ENCODE measurements around the gene CDX1.
A peak's percentile ranks its signal among the peaks of the same experiment; 100 is the strongest.

CDX1 gene

DNA sequence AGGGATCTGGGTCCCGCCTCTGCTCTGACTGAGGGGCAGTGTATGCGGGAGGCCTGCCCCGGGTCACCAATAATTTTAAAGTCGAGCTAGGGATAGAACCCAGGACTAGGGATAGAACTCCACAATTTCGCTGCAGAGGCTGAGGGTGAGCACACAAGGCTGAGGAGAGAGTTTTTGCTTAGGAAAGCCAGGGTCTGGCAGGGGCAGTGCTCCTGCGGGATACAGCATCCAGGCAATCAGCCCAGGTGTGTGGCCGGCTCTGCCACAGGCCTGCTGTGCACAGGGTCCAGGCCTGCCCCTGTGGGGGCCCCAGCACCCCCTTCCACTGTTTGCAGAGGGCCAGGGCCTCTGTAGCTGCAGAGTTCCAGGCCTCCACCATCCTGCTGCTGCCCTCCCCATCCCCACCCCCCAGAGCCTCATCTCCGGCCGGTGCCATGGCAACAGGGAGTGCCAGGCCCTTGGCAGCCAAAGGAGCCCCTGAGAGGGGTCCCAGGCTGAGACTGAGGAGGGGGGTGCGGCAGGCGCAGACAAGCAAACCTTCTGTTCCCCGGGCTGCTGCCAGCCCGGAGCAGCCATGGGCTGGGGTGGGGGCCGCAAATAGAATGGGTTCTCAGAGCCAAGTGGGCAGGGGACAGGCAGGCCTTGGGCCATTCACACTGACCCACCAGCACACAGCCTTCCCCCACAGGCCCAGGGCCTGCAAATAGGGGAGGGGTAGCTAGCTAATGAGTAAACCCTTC lies 19.5 kb upstream of the CDX1 start:
- ATAC-seq = no peak

DNA sequence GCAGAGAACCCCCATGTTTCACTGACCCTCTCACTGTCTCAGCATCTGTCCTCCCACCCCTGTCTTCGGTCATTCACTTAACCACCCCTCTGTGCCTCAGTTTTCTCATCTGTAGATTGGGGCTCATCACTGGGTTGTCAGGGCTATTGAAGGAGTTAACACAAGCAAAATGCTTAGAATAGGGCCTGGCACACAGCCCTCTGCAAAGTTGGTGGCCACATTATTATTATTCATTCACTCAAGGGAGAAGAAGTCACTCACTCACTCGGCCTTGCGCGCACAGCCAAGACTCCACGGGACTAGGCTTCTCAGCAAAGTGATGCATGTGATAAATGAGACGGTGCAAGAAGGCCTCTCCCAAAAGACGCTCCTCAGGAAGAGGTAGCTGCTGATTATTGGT lies 18.9 kb upstream of the CDX1 start:
- ATAC-seq = no peak

DNA sequence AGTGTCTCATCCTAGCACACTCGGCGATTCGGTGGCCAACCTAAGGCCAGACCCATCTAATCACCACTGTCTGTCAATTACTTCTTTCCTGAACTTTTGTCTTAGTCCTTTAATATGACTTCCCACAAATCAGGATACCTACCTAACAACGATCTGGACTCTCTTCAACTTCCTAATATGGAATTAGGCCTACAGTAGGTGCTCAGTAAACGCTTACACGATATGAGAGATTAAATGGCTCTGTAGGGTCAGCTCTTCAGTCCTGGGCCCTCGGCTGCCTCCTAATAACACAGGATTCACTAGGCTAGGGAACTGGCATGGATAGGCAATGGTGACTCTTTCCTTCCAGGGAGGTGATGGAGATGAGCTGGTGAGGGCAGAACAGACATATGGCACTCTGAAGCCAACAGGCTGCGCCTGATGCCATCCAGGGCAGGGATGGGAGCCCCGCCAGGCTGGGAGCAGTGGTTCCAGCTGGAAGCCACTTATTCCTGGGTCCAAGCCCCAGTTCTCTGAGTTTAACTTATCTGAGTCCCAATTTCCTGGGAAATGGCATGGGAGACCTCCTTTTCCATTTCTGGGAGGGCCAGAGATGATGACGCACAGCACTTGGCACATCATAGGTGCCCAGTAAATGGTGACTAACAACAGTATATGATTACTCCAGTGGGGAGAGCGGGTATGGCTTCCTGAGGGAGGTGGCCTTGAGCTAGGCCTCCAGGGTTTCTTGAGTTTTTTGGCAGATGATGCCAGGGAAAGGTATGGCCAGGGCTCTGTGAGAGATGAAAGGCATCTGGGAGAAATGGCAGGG lies 18.3 kb upstream of the CDX1 start:
- no peak for ATAC-seq

DNA sequence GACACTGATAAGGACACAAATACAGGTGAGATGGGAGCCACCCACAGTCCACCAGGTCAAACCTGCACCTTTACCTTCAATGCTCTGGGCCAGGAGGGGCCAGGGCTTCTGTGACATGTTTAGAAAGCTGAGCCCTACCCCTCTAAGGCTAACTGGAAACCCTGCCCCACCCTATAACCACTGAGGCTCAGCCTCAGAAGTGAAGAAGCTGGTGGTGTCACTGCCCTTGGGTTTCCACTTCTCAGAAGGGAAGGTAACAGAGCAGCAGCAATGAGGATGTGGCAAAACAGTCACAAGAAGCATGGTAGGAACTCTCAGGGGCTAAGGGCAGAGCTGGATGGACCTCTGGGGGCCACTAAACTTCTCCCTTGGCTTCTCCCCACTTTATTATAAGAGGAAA lies 17.0 kb upstream of the CDX1 start:
- no peak for ATAC-seq

DNA sequence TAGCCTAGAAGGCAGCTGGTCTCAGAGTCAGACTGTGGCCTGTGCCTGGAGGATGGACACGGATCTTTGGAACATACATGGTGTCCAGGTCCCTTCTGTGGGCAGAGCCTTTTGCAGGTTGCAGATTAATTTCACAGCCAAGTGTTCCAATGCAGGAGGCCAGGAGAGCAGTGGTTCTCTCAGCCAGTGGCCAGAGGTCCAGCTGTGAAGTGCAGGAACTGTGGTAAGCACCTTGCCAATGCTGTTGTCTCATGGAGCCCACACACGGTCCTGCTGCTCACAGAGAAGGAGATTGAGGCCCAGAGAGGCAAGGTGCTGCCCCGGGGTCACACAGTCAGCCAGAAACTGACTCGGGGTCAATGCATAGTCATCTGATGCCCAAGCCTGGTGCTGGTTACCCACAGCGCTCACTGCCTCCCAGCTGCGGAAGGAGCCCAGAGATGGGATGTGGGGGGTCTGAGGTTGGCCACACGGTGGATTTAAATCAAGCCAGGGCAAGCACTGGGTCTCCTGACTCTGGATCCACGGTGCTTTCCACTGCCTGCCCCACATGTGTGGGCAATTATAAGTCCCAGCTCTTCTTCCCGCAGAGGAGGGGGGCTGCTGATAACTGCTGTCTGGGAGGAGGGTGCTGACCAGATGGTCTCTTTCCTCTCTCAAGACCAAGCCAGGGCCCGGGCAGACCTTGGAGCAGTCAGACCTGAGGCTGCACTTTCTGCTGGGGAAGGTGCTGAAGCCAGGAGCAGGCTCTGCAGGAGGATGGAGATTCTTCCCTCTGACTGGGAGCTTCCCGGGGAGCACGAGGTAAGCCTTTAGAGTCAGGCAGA lies 13.7 kb upstream of the CDX1 start:
- ATAC-seq = peak in 1 of 2 donors; percentile 18

DNA sequence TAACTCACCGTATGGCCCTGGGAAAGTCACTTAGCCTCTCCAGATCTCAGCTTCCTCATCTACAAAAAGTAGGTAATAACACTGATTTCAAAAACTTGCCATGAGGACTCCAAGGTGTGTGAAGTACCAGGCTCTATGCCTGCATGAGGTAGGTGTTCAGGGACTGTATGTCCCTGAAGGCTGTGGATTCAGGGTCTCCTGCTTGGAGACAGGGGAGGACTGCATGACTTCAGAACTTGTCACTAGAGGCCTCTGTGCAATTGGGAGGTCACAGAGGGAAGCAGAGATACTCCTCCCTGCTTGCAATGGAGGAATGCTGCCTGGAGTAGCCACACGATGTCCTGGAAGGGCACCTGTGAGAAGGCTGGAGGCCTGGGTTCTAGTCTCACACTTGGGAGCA lies 13.1 kb upstream of the CDX1 start:
- no peak for ATAC-seq

DNA sequence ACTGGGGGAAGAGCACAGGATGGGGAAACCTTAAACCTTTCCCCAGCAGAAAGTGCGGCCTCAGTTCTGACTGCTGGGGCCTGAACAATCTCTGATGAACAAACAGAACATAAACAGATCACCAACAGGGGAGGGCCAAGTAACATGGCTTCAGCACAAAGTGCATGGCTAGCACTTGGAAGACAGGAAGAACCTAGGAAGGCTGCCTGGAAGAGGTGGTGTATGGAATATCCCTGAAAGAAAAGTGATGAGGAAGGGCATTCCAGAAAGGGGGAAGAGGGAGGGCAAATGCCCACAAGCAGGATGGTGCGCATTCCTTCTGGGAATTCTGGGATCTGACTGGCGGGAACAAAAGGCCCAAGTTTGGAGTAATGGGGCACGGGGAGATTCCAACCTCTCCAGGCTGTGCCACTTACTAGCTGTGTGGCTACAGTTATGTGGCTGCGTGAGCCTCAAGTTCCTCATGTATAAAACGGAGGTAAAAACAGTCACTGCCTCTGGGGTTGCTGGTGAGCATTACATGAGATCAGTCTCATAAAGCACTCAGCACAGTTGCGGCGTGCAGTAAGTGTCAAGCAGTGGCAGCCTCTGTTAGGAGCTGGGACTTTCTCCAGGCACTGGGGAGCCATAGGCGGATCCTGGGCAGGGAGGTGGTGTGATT lies 12.5 kb upstream of the CDX1 start:
- no peak for ATAC-seq

DNA sequence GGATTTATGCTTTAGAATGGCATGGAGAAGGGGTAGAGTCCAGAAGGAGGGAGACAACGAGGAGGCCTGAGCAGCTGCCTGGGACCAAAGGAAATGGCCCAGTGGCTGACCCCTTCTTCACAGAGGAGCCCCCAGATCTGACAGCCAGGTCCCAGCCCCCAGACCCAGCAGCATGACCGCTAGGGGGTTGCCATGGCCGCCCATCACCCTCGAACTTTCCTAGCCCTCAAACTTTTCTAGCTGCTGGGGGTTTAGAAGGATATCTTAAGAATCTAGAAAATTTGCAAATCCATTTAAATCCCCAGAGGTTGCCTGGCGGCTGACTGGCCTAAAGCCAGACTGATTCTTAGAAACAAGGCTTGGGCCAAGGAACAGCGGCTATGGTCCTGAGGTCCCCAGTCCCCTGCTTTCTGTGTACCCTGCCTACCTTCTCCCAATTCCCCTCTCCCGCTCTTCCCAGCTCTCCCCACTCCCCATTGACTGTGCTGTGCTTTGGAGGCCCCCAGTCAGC lies 11.9 kb upstream of the CDX1 start:
- no peak for ATAC-seq

DNA sequence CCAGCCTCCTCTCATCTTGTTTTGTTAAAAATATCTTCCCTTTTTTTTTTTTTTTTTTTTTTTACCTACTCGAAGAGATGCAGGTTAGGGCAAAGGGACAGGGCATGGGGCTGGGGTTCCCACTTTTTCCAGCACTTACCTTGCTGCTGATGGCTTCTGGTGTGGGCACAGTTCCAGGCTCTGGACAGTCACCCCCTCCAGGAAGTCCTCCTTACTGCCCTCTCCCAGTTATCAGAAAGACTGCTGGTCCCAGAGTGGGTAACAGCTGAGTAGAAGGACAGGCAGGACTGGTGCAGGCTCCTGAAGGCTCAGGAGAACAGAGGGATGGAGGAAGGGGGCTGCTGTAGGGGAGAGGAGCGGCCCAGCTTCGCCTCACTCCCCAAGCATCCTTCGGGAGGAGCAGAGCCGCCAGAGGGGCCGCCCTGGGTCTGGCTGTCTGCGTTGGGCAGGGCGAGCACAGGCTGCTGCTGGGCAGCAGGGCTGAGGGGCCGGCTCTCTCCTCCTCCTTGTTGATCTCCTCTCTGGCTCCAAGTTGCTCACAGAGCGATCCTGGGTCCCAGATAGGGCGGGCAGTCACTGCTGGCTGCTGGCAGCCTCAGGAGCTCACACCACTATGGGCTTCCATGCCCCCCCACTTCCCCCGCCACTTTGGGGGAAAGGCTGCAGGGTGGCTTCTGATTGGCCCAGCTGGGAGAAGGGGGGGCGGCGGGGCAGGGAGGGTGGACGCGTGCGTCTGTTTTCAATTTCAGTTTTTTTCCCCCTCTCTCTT lies 11.1 kb upstream of the CDX1 start, which contains the start of gene PDGFRB:
PDGFRB (minus strand) TSS at position 588 of the 769 bp plus-strand sequence. CDS start 18,798 bp downstream, outside the sequence.
- ATAC-seq = no peak

DNA sequence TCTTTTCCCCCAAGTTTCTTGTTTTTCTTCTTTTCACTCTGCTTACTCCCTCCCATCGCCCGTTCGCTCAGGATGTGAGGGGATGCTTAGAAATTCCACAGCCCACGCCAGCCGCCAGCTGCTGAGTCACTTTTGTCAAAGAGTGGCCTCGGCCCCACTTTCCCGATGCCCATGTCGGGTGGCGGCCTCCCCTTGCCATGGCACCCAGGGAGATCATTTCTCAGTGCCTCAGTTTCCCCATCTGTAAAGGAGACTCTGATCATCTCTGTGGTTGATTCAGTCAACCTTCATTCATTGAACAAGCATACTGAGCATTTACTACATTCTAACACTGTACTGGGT lies 10.6 kb upstream of the CDX1 start:
- no peak for ATAC-seq

DNA sequence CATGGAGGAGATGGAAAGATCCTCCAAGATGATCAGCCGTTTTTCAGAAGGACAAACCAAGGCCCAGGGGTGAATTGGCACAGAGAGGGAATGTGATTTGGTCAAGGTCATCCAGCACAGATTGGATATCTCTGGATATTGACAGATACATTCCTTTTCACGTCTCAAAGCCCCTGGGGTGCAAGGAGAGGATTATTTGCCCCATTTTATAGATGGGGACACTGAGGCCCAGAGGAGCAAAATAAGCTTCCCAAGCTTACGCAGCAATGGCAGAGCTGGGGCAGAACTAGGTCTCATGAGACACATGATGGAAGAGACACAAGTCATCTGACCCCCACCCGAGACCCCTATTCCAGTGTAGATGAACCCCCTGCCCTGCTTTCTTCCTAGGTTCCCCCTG lies 10.0 kb upstream of the CDX1 start:
- ATAC-seq = no peak

DNA sequence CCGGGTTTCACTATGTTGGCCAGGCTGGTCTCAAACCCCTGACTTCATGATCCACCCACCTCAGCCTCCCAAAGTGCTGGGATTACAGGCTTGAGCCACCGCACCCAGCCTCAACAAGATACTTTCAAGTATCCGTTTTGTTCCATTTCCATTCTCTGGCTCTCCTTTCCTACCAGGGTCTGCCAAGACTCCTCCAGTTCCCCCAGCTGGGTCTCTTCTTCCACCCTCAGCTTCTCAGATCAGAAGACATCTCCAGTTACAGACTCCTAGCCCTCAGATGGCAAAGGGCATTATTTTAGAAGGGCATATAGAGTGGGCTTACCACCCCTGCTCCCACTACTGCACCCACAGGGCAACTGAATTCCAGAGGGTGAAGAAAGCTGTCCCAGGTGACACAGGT lies 9.4 kb upstream of the CDX1 start:
- ATAC-seq = no peak

DNA sequence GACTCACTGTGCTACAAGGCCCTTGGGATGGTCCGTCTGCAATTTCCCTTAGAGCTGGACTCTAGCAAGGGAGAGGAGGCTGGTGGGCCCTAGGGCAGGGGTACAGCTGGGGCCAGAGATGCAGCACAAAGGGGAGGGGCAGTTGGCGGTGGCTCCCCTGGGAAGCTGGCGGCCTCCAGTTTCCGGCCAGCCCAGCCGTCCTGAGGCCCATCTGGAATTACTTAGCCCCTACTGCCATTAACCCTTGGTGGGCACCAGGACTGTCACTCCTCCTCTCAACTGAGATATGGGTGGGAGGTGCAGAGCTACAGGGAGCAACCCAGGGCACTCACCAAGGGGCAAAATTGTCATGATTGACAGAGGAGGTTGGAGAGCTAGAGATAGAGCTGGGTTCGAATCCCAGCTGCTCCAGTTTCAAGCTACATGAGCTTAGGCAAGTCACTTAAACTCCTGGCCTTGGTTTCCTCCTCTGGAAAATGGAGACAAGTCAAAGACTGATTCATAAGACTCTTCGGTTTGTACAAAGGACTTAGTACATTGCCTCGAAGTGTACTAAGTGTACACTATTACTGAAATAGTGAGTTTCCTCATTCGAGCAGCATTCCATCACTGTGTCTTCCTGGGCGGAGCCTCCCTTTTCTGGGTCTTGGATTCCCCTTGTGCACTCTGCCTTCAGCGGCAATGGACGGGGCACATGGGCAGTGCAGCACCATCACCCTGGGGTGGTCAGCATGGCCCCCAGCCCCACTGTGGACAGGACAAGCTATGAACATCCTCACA lies 8.2 kb upstream of the CDX1 start:
- ATAC-seq = no peak

DNA sequence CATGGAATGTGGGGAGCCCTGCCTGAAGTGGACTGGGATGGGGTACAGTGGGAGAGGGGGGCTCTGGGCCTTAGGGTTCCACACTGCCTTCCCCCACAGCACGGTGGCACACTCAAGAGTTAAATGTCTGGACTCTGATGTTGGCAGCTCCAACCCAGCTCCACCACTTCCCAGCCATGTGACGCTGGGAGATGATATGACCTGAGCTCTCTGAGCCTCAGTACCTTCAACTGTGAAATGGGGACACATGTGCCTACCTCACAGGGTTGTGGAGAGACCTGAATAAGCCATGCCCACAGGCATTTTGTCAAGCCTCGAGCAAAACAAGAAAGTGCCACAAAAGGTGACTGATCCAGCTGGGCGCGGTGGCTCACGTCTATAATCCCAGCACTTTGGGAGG lies 7.5 kb upstream of the CDX1 start:
- no peak for ATAC-seq

DNA sequence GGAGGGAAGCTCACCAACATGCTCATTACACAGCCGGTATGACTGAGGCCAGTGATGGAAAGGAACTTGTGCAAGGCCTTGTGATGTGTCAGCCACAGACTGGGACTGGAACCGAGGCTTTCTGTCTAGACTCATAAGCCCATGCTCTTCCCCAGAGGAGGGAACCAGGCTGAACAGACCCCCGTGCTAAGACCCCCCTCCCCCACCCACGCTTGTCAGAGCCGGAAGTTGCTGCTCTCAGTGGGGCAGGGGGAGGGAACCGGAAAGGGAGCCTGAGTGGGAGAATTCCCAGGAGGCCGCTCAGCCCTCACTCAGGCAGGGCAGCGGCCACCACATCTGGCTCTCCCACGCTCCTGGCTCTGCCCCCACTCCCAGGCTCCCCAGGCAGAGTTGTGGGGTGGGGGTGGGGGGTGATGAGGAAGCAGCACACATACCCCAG lies 6.8 kb upstream of the CDX1 start:
- no peak for ATAC-seq

DNA sequence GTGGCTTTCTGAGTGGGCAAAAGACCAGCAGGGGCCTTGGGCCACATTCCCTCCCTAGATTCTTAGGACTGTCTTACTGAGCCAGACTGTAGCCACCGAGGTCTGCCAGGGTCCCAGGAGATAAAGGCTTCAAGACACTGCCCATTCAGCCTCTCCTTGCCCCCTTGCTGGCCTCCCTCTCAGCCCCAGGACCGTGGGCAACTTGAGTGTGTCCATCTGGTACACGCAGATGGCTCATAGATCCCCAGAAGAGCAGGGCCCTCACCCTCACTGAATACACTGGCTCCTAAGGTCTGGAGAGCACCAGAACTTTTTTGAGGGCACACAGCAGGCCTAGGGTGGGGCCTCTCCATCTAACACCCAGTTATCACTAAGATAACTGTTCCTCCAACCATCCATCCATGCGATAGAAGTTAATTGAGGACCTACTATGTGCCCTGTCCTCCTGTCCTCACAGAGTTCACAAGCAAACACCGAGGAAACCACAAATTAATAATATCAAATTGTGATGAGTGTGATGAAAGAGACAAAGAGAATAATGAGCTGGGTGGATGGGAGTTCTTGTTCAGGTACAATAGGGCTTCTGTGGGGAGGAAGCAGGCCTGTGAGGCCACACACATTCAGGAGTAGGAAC lies 6.0 kb upstream of the CDX1 start:
- no peak for ATAC-seq

DNA sequence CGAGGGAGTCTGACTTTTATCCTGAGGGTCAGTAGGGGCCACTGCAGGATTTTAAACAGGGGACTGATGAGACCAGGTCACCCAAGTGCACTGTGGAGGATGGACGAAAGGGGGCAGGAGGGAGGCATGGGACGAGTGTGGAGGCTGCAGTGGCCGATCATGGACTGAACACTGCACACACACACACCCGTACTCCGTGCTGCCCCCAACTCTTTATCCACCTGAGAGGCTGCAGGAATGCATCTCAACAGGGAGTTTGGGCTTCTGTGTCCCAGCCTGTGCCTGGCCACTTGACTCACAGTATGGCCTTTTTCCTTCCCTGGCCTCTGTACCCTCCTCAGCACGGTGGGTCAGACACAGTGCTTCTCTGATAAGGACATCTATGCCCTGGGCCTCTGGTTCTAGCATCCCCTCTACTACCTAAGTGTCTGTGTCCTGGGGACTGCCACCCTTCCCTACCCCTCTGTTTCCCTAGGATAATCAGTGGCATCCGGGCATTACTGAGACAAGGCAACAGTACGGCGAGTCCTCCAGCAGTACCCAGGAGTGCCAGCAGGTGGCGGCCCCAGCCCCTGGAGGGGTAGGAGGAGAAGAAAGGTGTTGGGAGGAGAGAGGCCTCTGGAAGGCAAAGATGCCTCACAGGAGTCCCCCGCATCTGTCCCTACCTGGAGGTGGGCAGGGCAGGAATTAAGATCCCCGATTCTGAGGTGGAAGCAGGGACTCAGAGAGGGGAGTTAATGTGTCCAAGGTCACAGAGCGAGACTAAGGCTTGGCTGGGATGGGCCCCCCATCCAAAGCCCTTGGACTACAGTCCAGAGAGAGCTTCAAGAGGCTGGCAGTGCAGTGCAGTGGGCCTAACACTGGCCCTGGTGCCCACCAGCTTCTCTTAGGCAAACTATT lies 5.1 kb upstream of the CDX1 start:
- peak; percentile 62 to 76 for ATAC-seq

DNA sequence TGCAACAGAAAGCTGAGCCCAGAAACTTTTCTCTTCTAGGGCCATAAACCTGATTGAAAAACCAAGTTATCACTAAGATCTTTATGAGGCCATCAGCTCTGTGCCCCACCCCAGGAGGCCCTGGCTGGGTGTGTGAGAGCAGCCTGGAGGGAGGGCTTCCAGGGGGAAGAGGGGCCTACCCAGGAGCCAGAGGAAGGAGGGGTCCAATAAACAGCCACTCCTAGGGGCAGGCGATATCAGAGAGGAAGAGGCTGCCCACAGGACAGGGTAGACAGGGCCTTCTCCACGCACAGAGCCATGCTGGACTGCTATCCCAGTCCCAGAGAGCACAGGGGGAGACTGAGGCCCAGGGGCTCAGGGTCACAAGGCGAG lies 4.5 kb upstream of the CDX1 start:
- no peak for ATAC-seq

DNA sequence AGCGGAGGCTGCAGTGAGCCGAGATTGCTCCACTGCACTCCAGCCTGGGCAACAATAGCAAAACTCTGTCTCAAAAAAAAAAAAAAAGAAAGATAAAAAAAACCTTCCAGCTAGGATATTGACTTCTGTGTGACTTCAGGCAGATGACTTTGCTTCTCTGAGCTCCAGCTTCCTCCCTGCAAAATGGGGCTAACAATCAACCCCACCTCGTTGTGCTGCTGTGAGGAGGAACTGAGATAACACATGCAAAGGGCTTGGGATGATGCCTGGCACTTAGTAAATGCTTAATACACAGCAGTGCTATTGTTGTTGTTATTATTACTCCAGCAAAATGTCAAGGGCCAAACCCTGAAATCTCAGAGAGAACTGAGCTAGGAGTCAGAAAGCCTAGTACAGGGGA lies 3.5 kb upstream of the CDX1 start:
- ATAC-seq = no peak
